GM18526 (cell line): Measurements from ENCODE around the gene ST3GAL3.

ENCODE experiments used
- POLR2A ChIP-seq: IDR thresholded peaks from 3 replicates; pipeline ENCODE4 v1.6.1; 2011; ENCODE audit not compliant: insufficient read length; ENCODE audit errors: extremely low read depth

ST3GAL3 gene

DNA sequence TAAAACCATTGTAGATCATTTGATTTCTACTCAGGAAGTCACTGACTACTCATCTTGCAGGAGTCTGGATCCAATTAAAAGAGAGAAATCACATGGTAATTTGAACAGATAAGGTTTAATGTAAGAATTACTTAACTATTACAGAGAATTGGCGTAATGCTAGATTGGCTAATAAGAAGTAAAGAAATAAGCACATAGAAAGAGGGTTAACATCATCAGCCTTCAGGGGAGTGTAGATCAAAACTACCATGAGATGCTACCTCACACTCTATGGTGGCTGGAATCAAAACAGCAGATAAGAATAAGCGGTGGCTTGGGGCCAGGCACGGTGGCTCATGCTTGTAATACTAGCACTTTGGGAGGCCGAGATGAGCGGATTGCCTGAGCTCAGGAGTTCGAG, 11.7 kb downstream of the ST3GAL3 start:
- TF ChIP-seq POLR2A, result no peak

DNA sequence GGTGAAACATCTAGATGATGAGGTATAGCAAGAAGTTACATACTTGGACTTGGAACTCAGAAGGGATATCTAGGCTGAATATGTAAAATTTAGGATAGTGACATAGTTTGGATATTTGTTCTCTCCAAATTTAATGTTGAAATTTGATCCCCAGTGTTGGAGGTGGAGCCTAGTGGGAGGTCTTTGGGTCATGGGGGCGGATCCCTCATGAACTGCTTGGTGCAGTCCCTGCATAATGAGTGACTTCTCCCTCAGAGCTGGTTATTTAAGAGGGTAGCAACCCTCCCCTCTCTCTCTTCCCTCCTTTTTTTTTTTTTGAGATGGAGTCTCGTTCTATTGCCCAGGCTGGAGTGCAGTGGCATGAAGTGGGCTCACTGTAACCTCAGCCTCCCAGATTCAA, 15.5 kb downstream of the ST3GAL3 start:
- TF ChIP-seq POLR2A, result no peak

DNA sequence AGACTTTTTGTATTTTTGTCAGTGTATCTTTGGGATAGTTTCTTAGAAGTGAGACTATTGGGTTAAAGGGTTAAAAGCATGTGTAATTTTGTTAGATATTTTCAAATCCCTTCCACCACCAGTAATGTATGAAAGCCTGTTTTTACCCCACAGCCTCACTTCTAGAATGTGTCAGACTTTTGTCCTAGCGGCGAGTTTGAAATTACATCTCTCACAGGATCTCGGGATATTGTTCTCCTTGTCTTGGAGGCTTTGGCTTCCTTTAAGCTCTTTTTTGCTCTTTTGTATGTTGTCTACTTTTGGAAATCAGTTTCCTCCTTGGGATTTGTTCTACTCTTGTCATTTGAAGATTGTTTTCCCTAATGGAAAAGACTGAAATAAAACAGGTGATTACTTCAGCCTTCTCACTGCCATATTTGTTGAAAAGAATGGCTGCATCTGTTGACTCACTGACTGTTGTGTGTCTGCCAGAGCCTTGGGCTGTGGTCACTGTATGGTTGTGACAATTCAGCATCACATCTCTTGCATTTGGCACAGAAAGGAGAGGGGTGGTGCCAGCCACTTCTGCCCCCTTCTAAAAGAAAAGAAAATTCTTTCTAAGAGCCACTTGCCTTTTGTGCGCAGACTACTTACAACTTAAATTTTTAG, 22.6 kb downstream of the ST3GAL3 start:
- TF ChIP-seq POLR2A, result no peak

DNA sequence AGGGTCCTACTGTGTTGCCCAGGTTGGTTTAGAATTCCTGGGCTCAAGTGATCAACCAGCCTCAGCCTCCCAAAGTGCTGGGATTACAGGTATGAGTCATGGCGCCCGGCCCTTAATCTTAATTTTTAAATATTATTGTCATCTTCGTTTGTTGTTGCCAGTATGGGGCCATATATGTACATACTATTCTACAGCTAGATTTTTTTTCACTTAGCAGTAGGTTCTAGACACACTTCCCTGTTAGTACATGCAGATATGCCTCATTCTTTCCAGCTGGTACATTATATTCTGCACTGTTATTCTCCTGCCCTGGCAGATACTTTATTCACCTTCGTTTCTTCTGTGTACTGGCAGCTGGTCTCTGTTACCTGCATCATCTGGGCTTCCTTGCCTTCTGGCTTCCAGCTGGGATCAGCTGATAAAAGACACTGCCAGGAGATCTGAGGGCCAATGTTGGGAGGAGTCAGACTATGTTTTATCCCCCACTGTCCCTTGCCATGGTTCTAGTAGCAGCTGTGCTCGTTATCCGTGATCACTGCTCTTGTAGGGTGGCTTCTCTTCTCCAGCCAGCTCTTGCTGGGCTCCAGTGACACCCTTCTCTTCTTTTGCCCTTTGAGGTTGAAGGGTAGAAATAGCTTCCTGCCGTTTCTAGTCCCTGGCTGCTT, 24.7 kb downstream of the ST3GAL3 start:
- TF ChIP-seq POLR2A, result no peak

DNA sequence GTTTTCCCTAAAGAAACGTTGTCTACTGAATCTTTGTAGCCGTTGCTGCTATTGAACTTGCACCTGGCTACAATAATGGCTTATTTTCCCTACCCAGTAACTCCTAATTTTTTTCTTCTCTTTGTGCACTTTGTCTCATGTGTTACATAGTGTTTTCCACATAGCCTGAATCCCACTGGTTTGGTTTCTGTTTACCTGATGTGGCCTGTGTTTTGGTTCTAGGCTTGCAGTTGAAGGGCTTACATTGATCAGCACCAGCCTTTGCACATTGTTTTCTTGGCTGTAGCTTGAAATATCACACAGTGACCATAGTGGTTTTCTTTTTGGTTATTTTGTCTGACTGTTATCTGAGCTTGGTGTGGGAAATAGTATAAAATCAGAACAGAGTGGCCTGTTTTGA, 29.5 kb downstream of the ST3GAL3 start:
- TF ChIP-seq POLR2A, result no peak

DNA sequence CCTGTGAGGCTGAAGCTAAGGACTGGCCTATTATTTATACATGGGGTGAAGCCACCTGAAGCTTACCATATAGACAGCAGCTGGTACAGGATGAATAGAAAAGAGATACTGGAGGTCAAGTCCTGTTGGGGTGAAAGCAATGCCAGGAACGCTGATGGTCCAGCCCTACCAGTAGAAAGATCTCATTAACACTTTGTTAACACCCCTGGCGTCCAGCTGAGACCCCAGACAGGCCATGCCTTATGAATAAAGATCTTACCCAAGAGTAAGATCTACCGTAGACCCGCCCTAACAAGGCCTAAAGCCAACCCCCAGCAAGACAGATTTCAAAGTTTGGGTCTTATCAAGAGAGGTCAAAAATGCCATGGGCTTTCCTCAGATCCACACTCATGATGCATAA, 34.7 kb downstream of the ST3GAL3 start:
- TF ChIP-seq POLR2A, result no peak

DNA sequence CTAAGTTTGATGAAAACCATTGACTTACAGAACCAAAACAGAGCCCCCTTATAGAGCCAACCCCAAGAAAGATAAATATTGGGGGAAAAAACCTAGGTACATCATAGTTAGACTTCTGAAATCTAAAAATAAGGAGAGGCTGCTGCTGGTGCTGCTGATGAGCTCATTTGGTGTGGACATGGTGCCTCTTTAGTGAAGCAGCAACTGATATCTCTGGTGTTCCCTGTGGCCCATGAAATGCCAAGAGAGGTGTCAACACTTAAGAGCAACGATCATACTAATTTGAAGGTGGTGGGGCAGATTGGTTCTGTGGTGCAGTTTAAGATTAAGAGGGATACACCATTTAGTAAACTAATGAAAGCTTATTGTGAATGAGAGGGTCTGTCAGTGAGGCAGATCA, 35.9 kb downstream of the ST3GAL3 start:
- TF ChIP-seq POLR2A, result no peak

DNA sequence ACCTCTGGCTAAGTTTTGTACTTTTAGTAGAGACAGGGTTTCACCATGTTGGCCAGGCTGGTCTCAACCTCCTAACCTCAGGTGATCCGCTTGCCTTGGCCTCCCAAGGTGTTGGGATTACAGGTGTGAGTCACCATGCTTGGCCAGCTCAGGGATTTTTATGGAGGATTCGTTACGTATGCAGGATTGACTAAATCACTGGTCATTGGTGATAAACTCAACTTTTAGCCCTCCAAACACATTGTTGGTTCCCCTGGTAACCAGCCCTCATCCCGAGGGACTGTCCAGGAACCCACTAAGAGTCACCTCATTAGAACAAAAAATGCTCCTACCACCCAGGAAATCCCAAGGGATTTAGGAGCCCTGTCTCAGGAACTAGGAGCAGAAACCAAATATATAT, 40.4 kb downstream of the ST3GAL3 start:
- TF ChIP-seq POLR2A, result no peak

DNA sequence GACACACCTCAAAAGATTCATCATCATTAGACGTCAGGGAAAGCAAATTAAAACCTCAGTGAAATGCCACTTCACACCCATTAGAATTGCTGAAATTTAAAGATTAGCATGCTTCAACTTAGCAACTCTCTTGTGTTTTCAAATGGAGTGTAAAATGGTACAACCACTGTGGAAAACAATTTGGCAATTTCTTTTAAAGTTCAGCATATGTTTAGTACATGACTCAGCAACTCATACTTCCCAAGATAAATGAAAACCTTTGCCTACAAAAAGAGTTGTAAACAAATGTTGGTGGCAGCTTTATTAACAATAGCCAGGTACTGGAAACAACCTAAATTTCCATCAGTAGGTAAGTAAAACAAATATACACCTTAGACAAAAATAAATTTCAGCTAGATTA, 42.7 kb downstream of the ST3GAL3 start:
- TF ChIP-seq POLR2A, result no peak

DNA sequence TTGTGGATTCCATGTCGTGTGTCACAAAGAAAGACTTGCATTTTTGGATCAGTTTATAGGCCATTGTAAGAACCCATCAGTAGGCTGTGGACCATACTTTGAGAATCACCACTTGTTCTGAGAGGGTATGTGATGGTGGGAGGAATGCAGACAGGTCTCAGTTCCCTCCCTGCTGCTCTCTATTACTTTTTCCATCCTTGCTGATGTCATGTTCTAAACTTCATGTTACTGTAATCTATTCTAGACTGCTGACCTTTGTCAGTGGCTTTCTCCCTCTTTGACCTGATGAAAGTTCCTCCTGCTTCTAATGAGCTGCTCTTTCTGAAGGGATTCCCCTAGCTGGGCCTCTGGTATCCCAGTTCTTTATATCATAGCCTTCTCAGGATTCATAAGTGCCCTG, 46.1 kb downstream of the ST3GAL3 start:
- no peak for TF ChIP-seq POLR2A

DNA sequence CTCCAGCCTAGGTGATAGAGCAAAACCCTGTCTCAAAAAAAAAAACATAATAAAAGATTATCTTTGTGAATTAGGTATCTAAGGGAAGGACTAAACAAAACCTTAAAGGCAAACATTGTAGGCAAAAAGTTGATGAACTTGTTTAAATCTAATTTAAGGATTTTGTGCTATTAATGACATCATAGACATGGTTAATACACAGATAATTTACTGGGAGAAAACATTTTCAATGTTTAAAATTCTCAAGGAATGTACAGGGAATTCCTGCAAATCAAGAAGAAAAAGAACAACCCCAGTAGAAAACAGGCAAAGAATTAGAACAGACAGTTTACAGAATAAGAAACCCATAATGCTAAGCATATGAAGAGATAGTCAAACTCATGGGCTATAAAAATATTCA, 47.6 kb downstream of the ST3GAL3 start:
- no peak for TF ChIP-seq POLR2A

DNA sequence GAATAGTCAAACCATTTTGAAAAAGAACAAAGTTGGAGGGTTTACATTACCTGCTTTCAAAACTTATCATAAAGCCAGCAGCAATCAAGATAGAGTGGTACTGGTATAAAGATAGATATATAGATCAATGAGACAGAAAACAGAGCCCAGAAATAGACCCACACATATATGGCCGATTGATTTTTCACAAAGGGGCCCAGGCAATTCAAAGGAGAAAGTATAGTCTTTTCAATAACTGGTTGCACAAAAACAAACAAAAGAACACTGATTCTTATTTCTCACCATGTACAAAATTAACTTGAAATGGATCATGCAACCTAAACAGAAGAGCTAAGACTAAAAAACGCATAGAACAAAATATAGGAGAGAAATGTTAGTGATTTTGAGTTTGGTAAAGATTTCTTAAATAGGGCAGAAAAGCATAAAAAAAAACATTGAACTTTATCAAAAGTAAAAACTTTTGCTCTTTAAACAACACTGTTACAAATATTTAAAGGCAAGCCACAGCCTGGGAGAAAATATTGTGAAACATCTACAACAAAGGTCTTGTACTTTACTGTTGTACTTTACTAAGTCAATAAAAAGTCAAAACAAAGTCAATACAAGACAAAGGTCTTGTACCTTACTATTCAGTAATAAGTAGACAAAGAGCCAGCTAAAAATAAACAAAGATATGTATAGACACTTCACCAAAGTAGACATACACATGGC, 50.2 kb downstream of the ST3GAL3 start:
- no peak for TF ChIP-seq POLR2A

DNA sequence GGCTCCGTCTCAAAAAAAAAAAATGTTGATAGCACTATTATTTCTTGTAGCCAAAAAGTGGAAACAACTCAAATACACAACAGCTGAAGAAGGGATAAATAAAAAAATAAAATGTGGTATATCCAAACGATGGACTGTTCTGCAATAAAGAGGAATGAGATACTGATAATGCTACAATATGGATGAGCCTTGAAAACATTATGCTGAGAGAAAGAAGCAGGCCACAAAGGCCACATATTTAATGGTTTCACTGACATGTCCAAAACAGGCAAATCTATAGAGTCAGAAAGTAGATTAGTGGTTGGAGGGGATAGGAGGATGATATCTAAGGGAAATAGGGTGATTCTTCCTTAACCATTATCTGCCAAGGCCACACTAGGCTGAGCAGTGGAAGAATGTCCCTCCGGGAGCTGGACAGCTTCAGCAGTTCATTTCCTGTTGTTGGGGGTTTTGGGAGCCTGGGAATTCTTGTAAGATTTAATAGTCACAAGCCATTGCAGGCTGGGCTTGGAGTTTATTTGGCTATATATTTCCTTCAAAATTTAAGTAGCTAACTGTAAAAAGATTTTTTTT, 53.5 kb downstream of the ST3GAL3 start:
- no peak for TF ChIP-seq POLR2A

DNA sequence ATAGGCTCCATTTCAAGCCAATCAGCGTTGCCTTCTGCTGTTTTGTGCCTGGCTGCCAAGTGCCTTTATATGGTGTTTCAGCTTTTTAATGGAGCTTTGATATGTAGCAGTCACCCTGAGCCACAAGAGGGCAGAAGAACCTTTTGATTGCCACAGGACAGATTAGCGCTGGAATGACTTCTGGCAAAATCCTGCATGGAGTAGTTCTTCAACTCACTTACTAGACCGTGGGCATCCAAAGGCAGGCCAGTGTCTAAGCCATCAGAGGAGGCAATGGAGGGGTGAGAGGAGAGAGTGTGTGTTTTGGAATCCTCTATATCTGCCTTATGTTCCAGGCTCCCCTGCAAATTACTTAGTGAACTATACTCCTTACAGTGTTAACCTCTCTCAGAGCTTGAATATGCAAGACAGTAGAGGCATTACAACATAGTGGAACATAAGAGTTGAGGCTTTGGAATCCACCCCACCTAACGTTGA, 56.2 kb downstream of the ST3GAL3 start:
- TF ChIP-seq POLR2A, result no peak

DNA sequence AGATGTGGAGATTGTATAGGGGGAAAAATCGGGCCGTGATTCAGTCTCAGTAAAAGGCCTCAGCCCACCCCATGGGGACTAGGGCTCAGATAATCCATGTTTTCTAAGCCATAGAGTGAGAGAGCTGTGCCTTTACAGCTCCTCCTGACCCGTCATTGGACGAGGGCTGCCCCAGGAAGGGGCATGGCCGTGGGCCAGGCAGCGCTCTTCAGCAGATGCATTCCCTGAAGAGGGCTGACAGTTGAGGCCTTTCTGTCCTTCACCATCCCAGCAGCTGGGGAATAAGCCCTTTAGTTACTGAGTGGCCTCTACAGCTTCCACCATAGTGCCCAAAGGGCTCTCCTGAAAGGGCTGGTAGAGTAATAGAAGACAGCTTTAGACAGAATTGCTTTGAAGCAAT, 57.2 kb downstream of the ST3GAL3 start:
- TF ChIP-seq POLR2A, result no peak
